ENCODE data around the gene GNAQ. TPM values are rescaled to one million over a fixed set of nuclear protein-coding genes. Genes with fewer than 3 reads are reported as not detected.

Gene GNAQ
- polyA plus RNA-seq, 2 of the 4 experiments (the other 2 are of a cell fraction) = 17.9 to 60.0 TPM

DNA sequence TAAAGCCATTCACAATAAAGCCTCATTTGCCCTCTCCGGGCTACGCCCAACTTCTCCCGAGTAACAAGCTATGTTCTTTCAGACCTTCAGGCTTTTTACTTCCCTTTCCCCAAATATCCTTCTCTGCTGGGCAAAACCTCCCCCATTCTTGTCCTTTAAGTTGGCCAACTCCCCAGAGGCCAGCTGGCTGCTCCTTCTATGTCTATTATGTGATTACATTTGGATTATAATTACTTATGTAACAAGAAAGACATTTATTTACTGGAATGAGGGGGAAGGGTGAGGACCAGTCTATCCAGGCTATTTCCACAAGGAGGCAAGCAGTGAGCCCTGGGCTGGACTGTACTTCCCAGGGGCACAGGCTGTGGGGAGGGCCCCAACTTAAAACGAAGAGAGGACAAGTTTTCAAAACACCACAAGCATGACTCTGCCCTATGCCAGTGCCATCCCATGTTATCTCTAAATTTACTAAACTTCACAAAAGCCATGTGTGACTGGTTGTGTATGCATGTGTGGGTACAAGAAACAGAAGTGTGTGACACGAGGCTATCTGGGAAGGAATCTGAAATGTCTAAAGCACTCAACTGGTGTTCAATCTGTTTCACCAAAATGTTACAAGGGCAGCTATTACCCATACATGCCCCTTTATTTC is 84.5 kb downstream of the GNAQ start:
- Histone ChIP-seq H3K4me2 (0 out of 3 replicates have a peak overlapping the region, but pooled peaks have one; percentile 6), H3K4me3 (no peak overlapping the region), H3K9me3 (no peaks in the 10 kb centered on the region), H3K4me1 (peaks cover 31% of the 10 kb centered on the region; the same call in 2 of the 3 replicates), H3K27ac (no peak overlapping the region)
- POLR2A ChIA-PET = no interaction called here
- ATAC-seq (peak in 1 of 2 experiments; percentile 49; a peak in 2 of 6 replicates), FAIRE-seq (no peak), DNase-seq (ENCODE audit: low read depth in 1 of 2, low spot score in 1 of 2) (no peak)
- TF ChIP-seq MAZ (IDR thresholded peaks at IDR 0.05; ENCODE audit: borderline replicate concordance, low read depth, low read length) = no peak
- no peak for TF ChIP-seq MAFK (IDR thresholded peaks at IDR 0.05; ENCODE audit: partially characterized antibody)
- TF ChIP-seq EP300 (IDR thresholded peaks at IDR 0.05) = no peak
- TF ChIP-seq HOXB13 (CRISPR knock-in tag; IDR thresholded peaks at IDR 0.05; ENCODE audit: low read depth) = no peak
- no peak for TF ChIP-seq TFCP2L1 (CRISPR knock-in tag; IDR thresholded peaks at IDR 0.05)
- TF ChIP-seq POLR2A (IDR thresholded peaks at IDR 0.05; ENCODE audit: low read length) = no peak
- TF ChIP-seq RNF2 (IDR thresholded peaks at IDR 0.05; ENCODE audit: borderline replicate concordance, low read depth) = no peak
- no peak for TF ChIP-seq HEYL (CRISPR knock-in tag; IDR thresholded peaks at IDR 0.05)
- TF ChIP-seq, protein P1, sequence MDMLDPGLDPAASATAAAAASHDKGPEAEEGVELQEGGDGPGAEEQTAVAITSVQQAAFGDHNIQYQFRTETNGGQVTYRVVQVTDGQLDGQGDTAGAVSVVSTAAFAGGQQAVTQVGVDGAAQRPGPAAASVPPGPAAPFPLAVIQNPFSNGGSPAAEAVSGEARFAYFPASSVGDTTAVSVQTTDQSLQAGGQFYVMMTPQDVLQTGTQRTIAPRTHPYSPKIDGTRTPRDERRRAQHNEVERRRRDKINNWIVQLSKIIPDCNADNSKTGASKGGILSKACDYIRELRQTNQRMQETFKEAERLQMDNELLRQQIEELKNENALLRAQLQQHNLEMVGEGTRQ (IDR thresholded peaks at IDR 0.05) = no peak
- TF ChIP-seq NR3C1 (IDR thresholded peaks at IDR 0.05) = no peak
- no peak for TF ChIP-seq NPAS2 (CRISPR knock-in tag; IDR thresholded peaks at IDR 0.05; ENCODE audit: borderline replicate concordance)
- no peak for TF ChIP-seq RCOR1 (IDR thresholded peaks at IDR 0.05; ENCODE audit: low read depth, low read length)
- no peak for TF ChIP-seq ZNF302 (CRISPR knock-in tag; IDR thresholded peaks at IDR 0.05)
- 80% methylated on average over 5 of the region's 5 CpGs for WGBS (ENCODE audit: missing lambda C conversion rate)
- CTCF ChIA-PET = interaction anchor here (1.5 kb wide), 1 partner anchor 88 kb away, joined by 3 read pairs; no protein-coding TSS in a partner anchor

DNA sequence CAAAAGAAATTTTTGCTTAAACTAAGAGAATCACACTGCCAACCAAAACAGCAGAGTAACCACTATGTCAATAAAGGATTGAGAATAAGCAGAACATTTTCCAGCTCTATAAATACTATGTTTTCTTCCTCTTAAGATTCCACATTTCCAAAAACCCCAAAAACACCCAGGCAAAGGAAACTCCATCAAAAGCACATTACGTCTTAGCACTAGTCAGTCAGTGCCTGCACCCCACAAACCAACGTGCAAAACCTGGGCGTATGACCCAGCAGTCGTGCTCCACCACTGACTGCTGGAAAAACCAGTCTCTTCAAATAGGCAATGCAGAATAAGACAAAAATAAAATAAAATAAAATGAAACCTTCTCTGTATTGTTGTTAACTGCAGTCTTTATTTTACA is 85.3 kb downstream of the GNAQ start:
- H3K4me2 ChIP-seq = no peak overlapping the region
- no peak for ATAC-seq
- WGBS (ENCODE audit: missing lambda C conversion rate) = 88% methylated on average over 4 of the region's 4 CpGs
- DNase-seq (ENCODE audit: low read depth in 1 of 2, low spot score in 1 of 2) = no peak
- peaks cover 24% of the 10 kb centered on the region; the same call in 2 of the 3 replicates for H3K4me1 ChIP-seq
- H3K4me3 ChIP-seq = no peak overlapping the region
- ChIA-PET CTCF (interaction anchor here (1.5 kb wide), 1 partner anchor 89 kb away, joined by 3 read pairs; no protein-coding TSS in a partner anchor), POLR2A (no interaction called here)
- no peak for TF ChIP-seq ZNF302 (CRISPR knock-in tag; IDR thresholded peaks at IDR 0.05)
- TF ChIP-seq CHD4 (IDR thresholded peaks at IDR 0.05; ENCODE audit: borderline replicate concordance) = no peak
- no peak for TF ChIP-seq RAD21 (conservative IDR thresholded peaks at IDR 0.05 in 1 of 2, IDR thresholded peaks at IDR 0.05 in 1 of 2)
- no peak for TF ChIP-seq HOXA7 (CRISPR knock-in tag; IDR thresholded peaks at IDR 0.05)
- TF ChIP-seq TP53 (CRISPR knock-in tag; IDR thresholded peaks at IDR 0.05) = no peak
- TF ChIP-seq BHLHE40 (IDR thresholded peaks at IDR 0.05; ENCODE audit: low read depth, low read length) = no peak
- TF ChIP-seq, protein P2, sequence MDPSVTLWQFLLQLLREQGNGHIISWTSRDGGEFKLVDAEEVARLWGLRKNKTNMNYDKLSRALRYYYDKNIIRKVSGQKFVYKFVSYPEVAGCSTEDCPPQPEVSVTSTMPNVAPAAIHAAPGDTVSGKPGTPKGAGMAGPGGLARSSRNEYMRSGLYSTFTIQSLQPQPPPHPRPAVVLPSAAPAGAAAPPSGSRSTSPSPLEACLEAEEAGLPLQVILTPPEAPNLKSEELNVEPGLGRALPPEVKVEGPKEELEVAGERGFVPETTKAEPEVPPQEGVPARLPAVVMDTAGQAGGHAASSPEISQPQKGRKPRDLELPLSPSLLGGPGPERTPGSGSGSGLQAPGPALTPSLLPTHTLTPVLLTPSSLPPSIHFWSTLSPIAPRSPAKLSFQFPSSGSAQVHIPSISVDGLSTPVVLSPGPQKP (IDR thresholded peaks at IDR 0.05; ENCODE audit: low read depth, low read length) = no peak
- no peak for TF ChIP-seq EHMT2 (IDR thresholded peaks at IDR 0.05; ENCODE audit: low read depth)
- TF ChIP-seq MYC (IDR thresholded peaks at IDR 0.05; ENCODE audit: borderline replicate concordance, low read length) = no peak
- TF ChIP-seq KDM5A (IDR thresholded peaks at IDR 0.05) = no peak
- TF ChIP-seq EP300 (IDR thresholded peaks at IDR 0.05) = no peak
- TF ChIP-seq EHF (CRISPR knock-in tag; IDR thresholded peaks at IDR 0.05) = no peak
- TF ChIP-seq HDAC2 (IDR thresholded peaks at IDR 0.05) = no peak
- TF ChIP-seq SMC3 (IDR thresholded peaks at IDR 0.05) = no peak
- TF ChIP-seq ZSCAN20 (CRISPR knock-in tag; IDR thresholded peaks at IDR 0.05) = no peak
- TF ChIP-seq, protein P3, sequence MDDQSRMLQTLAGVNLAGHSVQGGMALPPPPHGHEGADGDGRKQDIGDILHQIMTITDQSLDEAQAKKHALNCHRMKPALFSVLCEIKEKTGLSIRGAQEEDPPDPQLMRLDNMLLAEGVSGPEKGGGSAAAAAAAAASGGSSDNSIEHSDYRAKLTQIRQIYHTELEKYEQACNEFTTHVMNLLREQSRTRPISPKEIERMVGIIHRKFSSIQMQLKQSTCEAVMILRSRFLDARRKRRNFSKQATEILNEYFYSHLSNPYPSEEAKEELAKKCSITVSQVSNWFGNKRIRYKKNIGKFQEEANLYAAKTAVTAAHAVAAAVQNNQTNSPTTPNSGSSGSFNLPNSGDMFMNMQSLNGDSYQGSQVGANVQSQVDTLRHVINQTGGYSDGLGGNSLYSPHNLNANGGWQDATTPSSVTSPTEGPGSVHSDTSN (IDR thresholded peaks at IDR 0.05) = no peak
- TF ChIP-seq RNF2 (IDR thresholded peaks at IDR 0.05; ENCODE audit: borderline replicate concordance, low read depth) = no peak
- no peak for TF ChIP-seq MAZ (IDR thresholded peaks at IDR 0.05; ENCODE audit: borderline replicate concordance, low read depth, low read length)
- TF ChIP-seq RARB (CRISPR knock-in tag; IDR thresholded peaks at IDR 0.05) = no peak
- no peak for FAIRE-seq
- no peaks in the 10 kb centered on the region for H3K9me3 ChIP-seq
- H3K27ac ChIP-seq = no peak overlapping the region
